ENCODE measurements around the gene AIFM3.
A peak's percentile ranks its signal among the peaks of the same experiment; 100 is the strongest.

The AIFM3 gene

GRCh38 chr22:21009638-21010425, 42.8 kb downstream of the AIFM3 start:
- TF ChIP-seq CTCF (IDR thresholded peaks at IDR 0.05; ENCODE audit: insufficient read depth, low read depth, low read length, missing control alignments): no peak
- no peak overlapping the region for H3K4me3 ChIP-seq (ENCODE audit: low read length)
- peak; percentile 82 for DNase-seq (ENCODE audit: low read depth)

- no peak for TF ChIP-seq CTCF (IDR thresholded peaks at IDR 0.05; ENCODE audit: insufficient read depth, low read depth, low read length, missing control alignments)
- no peak for DNase-seq (ENCODE audit: low read depth)
- H3K4me3 ChIP-seq (ENCODE audit: low read length): no peak overlapping the region
These were observed 43.5 kb downstream of the AIFM3 start for GRCh38 chr22:21010426-21011113.

- no peak for DNase-seq (ENCODE audit: low read depth)
- no peak overlapping the region for H3K4me3 ChIP-seq (ENCODE audit: low read length)
- TF ChIP-seq CTCF (IDR thresholded peaks at IDR 0.05; ENCODE audit: insufficient read depth, low read depth, low read length, missing control alignments): no peak
These were observed 45.7 kb downstream of the AIFM3 start for GRCh38 chr22:21012446-21013407.

GRCh38 chr22:21013657-21014201, 46.7 kb downstream of the AIFM3 start:
- DNase-seq (ENCODE audit: low read depth): peak; percentile 31
- no peak for TF ChIP-seq CTCF (IDR thresholded peaks at IDR 0.05; ENCODE audit: insufficient read depth, low read depth, low read length, missing control alignments)
- H3K4me3 ChIP-seq (ENCODE audit: low read length): peak overlapping the region; percentile 40

- no peak for TF ChIP-seq CTCF (IDR thresholded peaks at IDR 0.05; ENCODE audit: insufficient read depth, low read depth, low read length, missing control alignments)
- H3K4me3 ChIP-seq (ENCODE audit: low read length): peak overlapping the region; percentile 40
- DNase-seq (ENCODE audit: low read depth): peak; percentile 77
These were observed 47.2 kb downstream of the AIFM3 start for GRCh38 chr22:21014202-21014725.
